ENCODE data around the gene RBM33.

GRCh38 chr7:155705623-155706360 lies 61.3 kb downstream of the RBM33 start:
- no peak for TF ChIP-seq CTCF (IDR thresholded peaks at IDR 0.05)
- TF ChIP-seq POLR2A (IDR thresholded peaks at IDR 0.05): no peak
